HG03064 (cell line): ENCODE results near the gene MAP10.
"Not testable (repeated sequence)": the region's sequence is repeated elsewhere in the genome, so short reads cannot be mapped to it uniquely, and the experiment has no call there.

Source experiments
- ATAC-seq: cut with Tn5 transposase; IDR thresholded peaks from one replicate; pipeline ENCODE4 v1.9.1; 2021; ENCODE audit warnings: low read depth; ENCODE audit not compliant: unreplicated experiment

MAP10 gene, protein sequence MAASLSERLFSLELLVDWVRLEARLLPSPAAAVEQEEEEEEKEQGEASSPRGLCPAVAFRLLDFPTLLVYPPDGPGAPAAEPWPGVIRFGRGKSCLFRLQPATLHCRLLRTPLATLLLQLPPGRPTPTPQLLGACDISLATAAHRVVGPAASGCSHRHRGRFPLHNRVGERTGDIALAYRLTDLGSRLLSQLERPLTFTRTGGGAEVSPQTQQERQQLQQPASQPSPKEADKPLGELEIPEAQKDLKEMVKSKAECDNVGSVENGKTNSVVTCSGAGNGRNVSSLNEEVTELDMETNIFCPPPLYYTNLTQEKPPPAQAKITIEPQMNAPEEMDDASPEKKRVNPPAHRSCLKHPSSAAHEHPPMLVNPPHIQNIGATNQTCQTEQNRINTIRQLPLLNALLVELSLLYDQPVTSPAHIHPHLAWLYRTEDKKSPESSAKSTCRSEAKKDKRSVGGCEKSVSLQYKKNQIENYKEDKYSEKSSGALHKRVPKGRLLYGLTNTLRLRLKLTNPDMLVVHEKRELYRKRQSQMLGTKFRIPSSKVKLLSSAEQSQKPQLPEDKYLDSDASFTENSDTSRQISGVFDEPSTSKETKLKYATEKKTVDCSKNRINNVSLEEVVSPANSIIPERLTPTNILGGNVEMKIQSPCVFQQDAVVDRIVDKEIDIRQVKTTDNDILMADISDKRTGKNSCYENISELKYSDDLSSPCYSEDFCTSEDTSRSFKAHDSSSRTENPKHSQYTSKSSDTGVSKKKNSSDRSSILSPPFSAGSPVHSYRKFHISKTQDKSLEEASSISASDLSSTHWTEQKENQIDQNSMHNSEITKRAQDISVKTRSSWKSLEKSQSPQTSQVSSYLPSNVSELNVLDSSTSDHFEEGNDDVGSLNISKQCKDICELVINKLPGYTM

DNA sequence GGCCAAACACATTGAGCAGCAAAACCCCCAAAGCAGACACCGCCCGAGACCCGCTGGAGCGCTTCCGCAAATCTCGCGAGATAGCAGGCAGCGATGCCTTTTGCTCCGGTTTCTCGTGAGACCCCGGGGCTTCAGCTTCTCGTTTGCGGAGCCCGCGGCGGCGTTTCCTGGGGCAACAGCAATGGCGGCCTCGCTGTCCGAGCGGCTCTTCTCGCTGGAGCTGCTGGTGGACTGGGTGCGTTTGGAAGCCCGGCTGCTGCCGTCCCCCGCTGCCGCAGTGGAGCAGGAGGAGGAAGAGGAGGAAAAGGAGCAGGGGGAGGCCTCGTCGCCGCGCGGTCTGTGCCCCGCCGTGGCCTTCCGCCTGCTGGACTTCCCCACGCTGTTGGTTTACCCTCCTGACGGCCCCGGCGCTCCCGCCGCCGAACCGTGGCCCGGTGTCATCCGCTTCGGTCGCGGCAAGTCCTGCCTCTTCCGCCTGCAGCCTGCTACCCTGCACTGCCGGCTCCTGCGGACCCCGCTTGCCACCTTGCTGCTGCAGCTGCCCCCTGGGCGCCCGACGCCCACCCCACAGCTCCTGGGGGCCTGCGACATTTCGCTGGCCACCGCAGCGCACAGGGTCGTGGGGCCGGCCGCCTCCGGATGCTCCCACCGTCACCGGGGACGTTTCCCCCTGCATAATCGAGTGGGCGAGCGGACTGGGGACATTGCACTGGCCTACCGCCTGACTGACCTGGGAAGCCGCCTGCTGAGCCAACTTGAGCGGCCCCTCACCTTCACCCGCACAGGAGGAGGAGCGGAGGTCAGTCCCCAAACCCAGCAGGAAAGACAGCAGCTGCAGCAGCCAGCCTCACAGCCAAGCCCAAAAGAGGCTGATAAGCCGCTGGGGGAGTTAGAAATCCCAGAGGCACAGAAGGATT, at the start of gene MAP10:
TSS of gene MAP10 (plus strand) at position 148 of the 917 bp plus-strand sequence. CDS start at position 182, 34 bp downstream.
- ATAC-seq: peak; percentile 95

DNA sequence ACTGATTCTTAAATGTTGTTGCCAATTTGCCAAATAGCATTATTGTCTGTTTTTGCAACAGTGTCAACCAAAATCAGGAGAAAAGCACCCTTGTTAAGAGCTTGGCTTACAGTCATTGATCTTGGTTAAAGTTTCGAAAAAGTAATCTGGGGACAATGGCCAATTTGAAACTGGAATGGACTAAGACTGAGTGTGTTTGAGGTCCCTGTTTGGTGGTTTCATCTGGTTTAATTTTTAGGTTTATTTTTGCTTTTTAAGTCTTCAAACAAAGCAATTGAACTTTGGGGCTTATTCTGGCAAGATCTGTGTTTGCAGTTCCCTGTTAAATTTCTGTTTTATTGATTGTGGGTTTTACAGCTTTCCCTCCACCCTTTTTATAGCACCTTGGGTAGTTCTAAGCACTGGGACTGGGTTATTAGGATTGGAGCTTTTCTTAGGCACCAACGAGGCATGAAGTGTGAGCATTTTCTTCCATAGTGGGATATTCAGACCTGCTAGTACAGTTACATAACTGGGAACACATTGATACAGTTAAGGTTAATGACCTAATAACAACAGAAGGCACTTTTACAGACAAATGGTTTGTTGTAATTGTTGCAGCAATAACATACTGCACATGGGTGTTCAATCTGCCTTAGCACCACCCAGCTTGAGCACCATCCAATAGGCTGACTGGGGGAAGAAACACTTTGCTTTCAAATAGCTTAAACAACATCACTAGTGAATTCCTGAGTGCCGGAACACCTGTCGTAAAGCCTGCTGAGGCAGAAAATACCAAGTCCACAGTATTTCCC, 40.6 kb upstream of the MAP10 start:
- no peak for ATAC-seq

DNA sequence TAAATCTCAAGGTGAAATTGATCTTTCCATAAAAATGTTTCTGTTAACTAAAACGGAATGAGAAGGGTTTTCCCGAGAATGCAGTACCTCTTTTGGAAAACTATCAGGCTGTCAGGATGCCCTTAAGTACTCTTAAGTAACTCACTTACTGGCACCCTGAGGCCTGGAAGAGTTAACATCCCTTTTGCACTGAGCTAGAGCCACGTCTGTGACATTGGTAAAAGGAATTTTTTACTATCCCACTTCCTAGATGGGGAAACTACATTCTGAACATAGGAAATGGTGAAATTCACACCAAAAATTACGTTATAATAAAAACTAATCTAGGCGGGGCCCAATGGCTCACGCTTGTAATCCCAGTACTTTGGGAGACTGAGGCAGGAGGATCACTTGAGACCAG, 39.7 kb upstream of the MAP10 start:
- no peak for ATAC-seq

DNA sequence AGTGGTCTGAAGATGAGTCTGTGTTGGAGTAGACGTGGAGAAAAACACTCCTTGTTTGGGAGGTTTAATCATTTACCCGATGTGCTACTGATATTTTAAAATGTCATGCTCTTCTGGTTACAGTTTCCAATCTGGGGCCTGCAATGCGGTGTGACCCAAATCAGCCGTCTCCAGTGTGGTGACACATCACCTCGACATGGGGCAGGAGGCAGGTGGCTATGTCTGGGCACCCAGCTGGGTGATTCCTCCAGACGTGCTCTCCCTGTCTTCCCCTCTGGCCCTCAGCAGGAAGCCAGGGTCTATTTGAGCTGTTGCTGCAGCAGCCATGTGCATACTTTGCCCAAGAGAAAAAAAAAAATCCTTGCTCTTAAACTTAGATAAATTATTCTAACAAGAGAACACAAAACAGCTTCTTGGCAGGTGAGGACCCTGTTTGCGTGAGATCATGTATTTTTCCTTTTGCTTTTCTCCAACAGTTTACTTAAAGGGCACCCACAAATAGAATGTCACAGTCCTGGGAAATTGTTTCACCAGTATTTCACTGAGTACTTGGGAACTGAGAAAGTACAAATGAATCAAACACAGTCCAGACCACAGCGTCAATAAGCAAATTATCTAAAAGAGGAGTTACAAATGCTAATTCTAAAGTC, 38.9 kb upstream of the MAP10 start:
- peak; percentile 76 for ATAC-seq

DNA sequence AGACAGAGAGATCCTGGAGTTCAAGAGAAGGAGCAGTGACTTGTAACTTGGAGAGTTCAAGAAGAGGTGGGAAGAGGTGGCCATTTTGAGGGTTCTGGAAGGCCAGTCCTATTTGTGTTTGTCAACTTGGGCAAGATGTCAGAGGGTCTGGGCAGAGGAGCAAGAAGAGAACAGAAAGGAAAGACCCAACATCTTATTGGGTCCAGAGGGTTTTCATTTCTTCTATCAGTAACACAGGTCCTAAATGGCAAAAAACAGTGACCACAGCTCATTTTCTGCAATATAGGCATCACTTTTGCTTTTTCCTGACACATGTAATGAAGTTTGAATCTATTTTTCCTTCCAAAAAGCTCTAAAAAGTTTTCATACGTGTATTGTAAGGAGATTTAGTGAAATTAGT, 38.3 kb upstream of the MAP10 start:
- no peak for ATAC-seq

DNA sequence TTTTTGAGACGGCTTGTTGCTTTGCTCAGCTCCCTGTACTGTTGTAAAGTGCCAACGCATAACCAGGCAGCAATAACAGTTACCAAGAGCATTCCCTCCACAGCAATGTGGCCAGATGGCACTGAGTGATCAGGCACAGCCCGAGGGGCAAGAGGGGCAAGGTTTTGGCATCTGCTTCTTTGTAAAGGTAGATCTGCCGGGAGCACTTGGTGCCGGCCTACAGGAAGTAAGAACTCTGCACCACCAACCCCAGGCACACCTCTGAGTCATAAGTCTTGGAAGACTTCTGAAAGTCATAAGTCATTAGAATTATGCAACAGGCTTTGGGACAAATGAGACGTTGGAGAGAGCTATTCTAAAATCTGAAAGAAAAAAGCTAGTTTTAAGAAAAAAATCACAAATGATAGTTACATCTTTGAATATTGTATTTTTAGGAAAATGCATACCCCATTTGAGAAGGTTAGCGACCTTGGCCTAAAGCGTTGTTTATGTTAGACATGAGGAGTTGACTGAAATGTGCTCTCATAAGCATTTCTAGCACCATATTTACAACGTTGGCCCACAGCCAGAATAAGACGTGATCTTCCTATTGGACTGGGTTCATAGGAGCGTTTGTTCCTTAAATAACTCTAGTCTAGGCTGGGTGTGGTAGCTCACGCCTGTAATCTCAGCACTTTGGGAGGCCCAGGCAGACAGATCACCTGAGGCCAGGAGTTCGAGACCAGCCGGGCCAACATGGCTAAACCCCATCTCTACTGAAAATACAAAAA, 37.7 kb upstream of the MAP10 start:
- ATAC-seq: no peak

DNA sequence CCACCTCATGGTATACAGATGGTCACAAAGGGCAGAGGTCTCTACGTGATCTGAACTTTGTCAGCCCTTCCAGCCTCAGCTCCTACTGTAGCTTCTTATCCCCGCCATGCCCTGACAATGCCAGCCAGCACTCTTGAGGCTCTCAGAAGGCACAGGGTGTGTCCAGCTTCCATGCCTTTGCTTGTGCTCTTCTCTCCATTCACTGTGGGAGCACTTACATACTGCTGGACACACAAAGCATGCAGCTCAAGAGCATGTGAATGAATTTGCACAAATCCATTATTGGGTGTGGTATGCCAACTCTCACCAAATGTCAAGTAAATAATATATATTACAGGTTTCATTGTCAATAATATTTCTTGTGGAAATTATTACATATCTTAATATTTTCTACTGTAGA, 36.4 kb upstream of the MAP10 start:
- no peak for ATAC-seq

DNA sequence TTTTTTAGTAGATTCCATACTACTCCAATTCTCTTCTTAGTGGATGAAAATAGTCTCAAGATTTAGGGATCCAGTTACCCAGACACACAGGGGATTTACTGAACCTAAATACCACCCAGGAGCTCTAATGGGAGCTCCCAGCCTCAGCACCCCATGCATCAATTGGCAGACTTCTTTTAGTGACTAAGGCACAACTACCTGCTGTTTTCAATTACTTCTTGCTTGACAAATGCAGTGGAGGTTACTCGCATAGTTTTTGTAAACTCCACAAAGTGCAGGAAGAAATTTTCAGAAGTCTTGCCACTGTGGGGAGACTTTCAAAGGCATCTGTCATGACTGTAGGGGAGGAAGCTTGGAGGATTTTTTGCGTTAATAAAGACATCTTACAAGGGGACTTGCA, 35.5 kb upstream of the MAP10 start:
- ATAC-seq: no peak

DNA sequence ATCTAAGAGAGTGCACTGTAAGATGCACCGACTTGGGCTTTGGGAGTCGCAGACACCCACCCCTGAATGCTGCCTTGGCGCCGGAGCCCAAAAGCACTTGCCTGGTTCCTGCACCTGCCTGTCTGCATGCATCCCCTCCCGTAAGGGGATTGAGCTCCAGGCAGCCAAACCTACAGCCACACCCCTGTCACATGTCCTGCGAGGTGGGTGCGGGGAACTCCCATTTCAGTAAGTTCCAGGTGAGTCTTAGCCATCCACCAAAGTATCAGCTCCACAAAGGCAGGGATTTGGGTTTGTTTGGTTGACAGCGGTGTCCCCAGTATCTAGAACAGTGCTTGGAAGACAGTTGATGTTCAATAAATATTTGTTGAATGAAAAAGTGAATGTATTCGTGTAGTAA, 31.5 kb upstream of the MAP10 start:
- no peak for ATAC-seq

DNA sequence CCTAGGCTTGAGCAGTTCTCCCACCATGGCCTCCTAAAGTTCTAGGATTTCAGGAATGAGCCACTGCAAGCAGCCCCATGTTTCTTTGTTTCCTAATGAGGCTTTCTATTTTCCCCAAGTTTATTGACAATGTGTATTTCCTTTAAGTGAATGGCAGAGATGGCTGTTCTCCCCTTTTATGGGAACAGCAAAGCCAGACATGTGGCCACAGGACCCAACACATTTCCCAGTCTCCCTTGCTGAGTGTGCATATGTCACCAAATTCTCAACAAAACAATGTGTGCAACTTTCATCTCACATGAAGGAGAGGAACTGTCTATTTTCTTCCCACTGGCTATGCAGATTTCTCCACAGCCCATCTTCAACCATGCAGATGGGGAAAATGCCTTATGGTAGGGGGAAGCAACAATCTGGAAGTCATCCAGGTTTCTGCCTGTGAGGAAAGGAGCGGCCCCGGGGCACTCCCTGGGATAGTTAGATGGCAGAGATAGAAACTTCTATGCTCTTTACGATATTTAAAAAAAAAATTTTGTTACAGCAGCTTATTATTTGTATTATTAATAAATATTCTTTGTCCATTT, 28.6 kb upstream of the MAP10 start:
- no peak for ATAC-seq

DNA sequence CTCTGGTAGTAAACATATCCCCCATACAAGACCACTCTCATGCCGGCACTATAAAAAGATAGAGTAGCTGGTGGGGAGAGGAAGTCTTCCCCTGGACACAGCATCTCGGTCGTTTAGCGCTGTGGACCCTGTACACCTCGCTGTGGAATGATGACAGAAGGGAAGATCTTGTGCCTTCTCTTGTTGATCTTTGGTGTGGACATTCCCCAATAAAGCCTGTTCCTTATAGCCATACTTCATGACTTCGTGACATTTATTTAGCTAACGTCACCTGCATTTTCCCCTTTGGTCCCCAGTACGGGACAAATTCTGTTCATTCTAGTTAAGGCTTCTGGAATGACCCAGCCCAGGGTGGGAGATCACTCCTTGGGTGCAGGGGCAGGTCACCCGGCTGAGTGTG, 24.9 kb upstream of the MAP10 start:
- ATAC-seq: no peak

DNA sequence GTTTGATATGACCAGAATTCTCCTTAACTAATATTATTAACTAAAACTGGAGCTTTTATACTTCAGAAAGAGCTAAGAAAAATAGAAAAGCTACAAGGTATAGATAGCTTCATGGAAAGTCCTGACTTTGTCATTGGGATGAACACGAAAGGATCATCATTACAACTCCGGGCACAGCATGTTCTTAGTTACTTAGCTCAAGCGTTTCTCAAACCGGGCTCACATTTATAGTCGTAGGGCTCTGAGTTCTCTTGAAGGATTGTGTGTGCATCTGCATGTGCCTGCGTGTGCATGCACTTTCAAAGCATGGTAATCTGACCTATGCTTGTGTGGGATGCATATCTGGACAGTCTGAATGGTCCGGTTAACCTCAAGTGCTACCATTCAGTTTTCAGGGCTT, 20.4 kb upstream of the MAP10 start:
- ATAC-seq: no peak

DNA sequence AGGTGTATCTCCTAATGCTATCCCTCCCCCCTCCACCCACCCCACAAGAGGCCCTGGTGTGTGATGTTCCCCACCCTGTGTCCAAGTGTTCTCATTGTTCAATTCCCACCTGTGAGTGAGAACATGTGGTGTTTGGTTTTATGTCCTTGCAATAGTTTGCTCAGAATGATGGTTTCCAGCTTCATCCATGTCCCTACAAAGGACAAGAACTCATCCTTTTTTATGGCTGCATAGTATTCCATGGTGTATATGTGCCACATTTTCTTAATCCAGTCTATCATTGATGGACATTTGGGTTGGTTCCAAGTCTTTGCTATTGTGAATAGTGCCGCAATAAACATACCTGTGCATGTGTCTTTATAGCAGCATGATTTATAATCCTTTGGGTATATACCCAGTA, 19.6 kb upstream of the MAP10 start:
- not testable (repeated sequence) for ATAC-seq

DNA sequence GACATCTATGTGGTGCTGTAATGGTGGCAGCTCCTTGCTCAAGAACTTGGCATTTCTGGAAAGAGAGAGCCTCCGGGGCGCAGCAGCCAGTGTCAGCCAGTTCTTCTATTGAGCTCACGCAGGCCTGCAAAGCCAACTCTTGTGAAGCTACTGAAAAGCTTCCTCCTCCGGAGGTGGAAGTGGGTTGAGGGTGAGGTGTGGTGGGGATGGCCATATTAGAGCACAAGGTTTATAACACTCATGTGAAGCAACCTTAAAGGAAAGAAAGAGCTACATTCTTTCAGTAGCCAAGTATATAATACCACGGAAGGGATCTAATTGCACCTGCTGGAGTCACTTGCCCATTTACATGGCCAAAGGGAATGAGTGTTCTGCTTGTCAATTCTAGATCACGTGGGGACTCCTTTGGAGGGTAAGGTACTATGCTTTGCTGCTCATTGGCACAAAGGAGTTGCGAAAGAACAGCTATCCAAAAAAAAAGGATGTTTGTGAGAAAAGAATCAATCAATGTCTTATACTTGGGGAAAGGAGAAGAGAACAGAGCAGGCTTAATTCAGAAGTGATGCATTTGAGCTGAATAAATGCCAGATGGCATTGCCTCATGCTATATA, 18.3 kb upstream of the MAP10 start:
- no peak for ATAC-seq

DNA sequence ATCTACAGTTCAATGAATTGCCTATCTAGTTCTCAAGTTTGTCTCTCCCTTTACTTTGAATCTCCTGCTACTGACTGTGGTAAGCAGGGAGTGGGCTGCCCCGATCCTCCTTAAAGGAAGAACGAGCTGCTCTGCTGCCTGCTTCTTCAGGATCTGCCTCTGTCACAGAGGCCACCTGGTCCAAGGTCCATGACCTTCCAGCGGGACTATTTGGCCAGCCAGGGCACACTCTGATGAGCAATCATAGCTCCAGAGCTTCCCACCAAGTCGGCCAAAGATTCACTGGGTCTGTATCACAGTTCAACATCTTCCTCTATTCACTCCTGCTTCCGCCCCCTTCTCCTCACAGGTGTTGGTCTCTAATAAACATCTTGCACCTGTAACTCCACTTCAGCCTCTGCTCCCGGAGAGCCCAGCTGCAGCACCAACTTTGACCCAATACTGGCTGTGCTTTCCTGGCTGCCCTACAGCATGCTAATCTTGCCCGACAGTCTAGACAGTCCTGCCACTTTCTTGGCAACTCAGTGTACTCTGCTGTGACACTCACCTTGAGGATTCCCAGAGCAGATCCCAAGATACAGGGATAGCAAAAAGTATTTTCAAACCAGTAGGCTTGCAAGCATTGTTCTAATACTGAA, 16.9 kb upstream of the MAP10 start:
- no peak for ATAC-seq

DNA sequence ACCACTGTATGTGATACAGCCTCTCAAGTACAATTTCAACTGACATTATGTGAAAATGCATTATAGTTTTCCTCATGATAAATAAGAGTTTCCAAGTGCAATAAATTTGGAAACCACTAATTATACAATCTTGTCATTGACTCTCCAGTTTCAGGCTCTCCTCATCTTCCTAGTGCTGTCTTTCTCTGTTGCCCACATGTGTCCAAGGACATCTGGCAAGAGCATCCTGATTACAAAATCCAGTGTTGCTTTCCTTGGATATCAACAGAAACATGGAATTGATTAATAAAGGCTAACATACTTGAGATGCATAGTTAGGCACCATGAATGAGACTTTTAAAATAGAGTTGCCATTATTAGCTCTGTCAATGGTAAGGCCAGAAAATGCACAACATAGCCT, 15.6 kb upstream of the MAP10 start:
- no peak for ATAC-seq

DNA sequence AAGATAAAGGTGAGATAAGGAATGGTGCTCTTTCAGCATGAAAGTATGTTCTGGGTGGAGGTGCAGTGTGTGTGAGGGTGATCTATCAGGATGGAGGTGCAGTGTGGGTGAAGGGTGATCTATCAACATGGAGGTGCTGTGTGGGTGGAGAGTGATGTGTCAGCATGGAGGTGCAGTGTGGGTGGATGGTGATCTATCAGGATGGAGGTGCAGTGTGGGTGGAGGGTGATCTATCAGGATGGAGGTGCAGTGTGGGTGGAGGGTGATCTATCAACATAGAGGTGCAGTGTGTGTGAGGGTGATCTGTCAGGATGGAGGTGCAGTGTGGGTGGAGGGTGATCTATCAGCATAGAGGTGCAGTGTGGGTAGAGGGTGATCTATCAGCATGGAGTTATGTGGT, 12.3 kb upstream of the MAP10 start:
- no peak for ATAC-seq
